Body of pancreas (tissue), 4 donors: Measurements from ENCODE around the gene CKS1B.

Experiments
- POLR2A ChIP-seq, 3 donors: fragments of 450-650 bp; IDR thresholded peaks; one replicate each; pipeline ENCODE4 v1.6.1; 2016; ENCODE audit warnings: antibody characterized with exemption in 3 of 3, mild to moderate bottlenecking in 2 of 3
- TF ChIP-seq, protein P1 (sequence below), 7 experiments: fragments of 450-650 bp in 4 of 7; fragments of 200-600 bp in 3 of 7; sonication (generic) in 3 of 7; IDR thresholded peaks; one replicate each; pipeline ENCODE4 v1.5.1; 2016 to 2019; ENCODE audit warnings: antibody characterized with exemption in 7 of 7

DNA sequence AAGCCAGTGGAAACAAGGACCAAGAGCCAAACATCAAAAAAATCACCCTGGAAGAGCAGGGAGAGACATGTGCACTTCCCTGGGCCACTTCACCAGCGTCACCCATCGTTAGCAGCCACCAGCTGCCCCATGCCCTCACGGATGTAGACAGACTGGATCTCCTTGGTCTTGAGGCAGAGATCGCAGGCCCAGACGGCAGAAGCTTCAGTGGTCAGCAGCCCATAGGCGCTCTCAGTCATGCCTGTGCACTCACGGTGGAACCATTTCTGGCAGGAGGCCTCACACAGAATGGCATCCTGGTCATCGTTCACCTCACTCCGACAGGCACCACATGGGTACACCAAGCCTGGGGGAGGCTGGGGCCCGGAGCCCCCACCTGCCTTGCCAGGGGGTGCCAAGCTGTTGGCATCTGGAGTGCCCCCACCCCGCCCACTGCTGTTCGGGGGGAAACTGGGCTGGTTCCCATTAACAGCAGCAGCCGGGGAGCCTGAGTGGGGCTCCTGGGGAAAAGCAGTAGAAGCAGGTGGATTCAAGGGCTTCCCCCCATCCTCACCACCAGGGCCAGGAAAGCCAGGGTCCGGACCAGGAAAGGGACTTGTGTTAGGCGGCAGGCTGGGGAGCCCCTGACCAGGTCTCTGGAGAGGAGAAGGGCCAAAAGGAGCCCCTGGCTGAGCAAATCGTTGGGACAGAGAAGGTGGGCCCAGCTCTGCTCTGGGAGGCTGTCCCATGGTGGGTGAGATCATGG is 15.6 kb upstream of the CKS1B start:
- TF ChIP-seq, protein P1, sequence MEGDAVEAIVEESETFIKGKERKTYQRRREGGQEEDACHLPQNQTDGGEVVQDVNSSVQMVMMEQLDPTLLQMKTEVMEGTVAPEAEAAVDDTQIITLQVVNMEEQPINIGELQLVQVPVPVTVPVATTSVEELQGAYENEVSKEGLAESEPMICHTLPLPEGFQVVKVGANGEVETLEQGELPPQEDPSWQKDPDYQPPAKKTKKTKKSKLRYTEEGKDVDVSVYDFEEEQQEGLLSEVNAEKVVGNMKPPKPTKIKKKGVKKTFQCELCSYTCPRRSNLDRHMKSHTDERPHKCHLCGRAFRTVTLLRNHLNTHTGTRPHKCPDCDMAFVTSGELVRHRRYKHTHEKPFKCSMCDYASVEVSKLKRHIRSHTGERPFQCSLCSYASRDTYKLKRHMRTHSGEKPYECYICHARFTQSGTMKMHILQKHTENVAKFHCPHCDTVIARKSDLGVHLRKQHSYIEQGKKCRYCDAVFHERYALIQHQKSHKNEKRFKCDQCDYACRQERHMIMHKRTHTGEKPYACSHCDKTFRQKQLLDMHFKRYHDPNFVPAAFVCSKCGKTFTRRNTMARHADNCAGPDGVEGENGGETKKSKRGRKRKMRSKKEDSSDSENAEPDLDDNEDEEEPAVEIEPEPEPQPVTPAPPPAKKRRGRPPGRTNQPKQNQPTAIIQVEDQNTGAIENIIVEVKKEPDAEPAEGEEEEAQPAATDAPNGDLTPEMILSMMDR (IDR thresholded peaks at IDR 0.05): no peak
- TF ChIP-seq POLR2A (IDR thresholded peaks at IDR 0.05): no peak
